HCT116 (cell line): Measurements from ENCODE around the gene CALHM1.

Source experiments
- EZH2 ChIP-seq: fragments of 200-600 bp; sonication (generic); IDR thresholded peaks from 2 replicates; pipeline ENCODE4 v1.6.1; 2017; ENCODE audit warnings: antibody characterized with exemption, mixed run types
- EZH2phosphoT487 ChIP-seq: fragments of 200-600 bp; IDR thresholded peaks from 2 replicates; pipeline ENCODE4 v1.6.1; 2018; ENCODE audit warnings: antibody characterized with exemption, borderline replicate concordance
- JUND ChIP-seq: IDR thresholded peaks from 2 replicates; pipeline ENCODE4 v1.6.1; 2012
- MAX ChIP-seq: IDR thresholded peaks from 2 replicates; pipeline ENCODE4 v1.6.1; 2012
- SIN3A ChIP-seq: IDR thresholded peaks from 2 replicates; pipeline ENCODE4 v1.6.1; 2012; ENCODE audit warnings: low read depth
- SRF ChIP-seq: IDR thresholded peaks from 2 replicates; pipeline ENCODE4 v1.6.1; 2012; ENCODE audit warnings: low read depth
- YY1 ChIP-seq: IDR thresholded peaks from 2 replicates; pipeline ENCODE4 v1.6.1; 2011; ENCODE audit warnings: low read length, low read depth, moderate library complexity, mild to moderate bottlenecking; ENCODE audit not compliant: insufficient replicate concordance; ENCODE audit errors: extremely low read depth
- ZNF274 ChIP-seq: fragments of 200-500 bp; sonication (Bioruptor generic); IDR thresholded peaks from 2 replicates; pipeline ENCODE4 v1.6.1; 2014; ENCODE audit warnings: mild to moderate bottlenecking, low read depth, low read length, inconsistent platforms
- TF ChIP-seq, protein P1 (sequence below), 3 experiments: fragments of 200-600 bp in 1 of 3; sonication (generic) in 1 of 3; IDR thresholded peaks in 2 of 3; conservative IDR thresholded peaks in 1 of 3; 2 replicates each; pipeline ENCODE4 v1.5.1; 2012 to 2017; ENCODE audit warnings: low read depth in 2 of 3, low read length in 2 of 3, antibody characterized with exemption in 1 of 3, borderline replicate concordance in 1 of 3, control low read depth in 1 of 3, mild to moderate bottlenecking in 1 of 3, mixed read lengths in 1 of 3, mixed run types in 1 of 3, moderate library complexity in 1 of 3; ENCODE audit not compliant: insufficient read depth in 1 of 3
- TF ChIP-seq, protein P2 (sequence below): IDR thresholded peaks from 2 replicates; pipeline ENCODE4 v1.6.1; 2011; ENCODE audit warnings: mild to moderate bottlenecking, low read length, moderate library complexity; ENCODE audit not compliant: insufficient replicate concordance; ENCODE audit errors: extremely low read depth

DNA sequence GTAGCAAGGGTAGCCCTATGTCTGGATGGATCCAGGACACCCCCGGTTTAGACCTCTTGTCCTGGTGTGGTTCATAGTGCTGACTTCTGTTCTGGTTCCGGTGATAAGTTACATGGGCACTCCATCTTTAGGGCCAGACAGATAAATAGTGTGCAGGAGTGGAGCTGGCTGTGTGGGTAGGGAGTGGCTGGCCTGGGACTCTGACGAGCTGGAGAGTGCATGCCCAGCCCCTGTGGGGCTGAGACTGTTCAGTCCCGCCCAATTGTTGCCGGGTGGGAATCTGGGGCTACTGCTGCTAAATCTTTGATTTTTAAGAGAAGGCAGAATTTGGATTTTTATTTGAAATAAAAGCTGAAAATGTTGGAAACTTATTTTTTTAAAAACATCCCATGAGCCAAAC lies 35.0 kb downstream of the CALHM1 start:
- TF ChIP-seq, protein P1, sequence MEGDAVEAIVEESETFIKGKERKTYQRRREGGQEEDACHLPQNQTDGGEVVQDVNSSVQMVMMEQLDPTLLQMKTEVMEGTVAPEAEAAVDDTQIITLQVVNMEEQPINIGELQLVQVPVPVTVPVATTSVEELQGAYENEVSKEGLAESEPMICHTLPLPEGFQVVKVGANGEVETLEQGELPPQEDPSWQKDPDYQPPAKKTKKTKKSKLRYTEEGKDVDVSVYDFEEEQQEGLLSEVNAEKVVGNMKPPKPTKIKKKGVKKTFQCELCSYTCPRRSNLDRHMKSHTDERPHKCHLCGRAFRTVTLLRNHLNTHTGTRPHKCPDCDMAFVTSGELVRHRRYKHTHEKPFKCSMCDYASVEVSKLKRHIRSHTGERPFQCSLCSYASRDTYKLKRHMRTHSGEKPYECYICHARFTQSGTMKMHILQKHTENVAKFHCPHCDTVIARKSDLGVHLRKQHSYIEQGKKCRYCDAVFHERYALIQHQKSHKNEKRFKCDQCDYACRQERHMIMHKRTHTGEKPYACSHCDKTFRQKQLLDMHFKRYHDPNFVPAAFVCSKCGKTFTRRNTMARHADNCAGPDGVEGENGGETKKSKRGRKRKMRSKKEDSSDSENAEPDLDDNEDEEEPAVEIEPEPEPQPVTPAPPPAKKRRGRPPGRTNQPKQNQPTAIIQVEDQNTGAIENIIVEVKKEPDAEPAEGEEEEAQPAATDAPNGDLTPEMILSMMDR (IDR thresholded peaks at IDR 0.05 in 2 of 3, conservative IDR thresholded peaks at IDR 0.05 in 1 of 3; ENCODE audit: borderline replicate concordance in 1 of 3, insufficient read depth in 1 of 3, low read depth in 2 of 3, low read length in 2 of 3): no peak
- TF ChIP-seq EZH2 (no peak), ZNF274 (no peak), SRF (no peak), JUND (no peak), YY1 (no peak), EZH2phosphoT487 (no peak), MAX (no peak), SIN3A (no peak)
- TF ChIP-seq, protein P2, sequence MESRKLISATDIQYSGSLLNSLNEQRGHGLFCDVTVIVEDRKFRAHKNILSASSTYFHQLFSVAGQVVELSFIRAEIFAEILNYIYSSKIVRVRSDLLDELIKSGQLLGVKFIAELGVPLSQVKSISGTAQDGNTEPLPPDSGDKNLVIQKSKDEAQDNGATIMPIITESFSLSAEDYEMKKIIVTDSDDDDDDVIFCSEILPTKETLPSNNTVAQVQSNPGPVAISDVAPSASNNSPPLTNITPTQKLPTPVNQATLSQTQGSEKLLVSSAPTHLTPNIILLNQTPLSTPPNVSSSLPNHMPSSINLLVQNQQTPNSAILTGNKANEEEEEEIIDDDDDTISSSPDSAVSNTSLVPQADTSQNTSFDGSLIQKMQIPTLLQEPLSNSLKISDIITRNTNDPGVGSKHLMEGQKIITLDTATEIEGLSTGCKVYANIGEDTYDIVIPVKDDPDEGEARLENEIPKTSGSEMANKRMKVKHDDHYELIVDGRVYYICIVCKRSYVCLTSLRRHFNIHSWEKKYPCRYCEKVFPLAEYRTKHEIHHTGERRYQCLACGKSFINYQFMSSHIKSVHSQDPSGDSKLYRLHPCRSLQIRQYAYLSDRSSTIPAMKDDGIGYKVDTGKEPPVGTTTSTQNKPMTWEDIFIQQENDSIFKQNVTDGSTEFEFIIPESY: no peak
